Mononuclear cell (primary cell): ENCODE measurements around the gene KCNIP4. TPM values are rescaled to one million over a fixed set of nuclear protein-coding genes. Genes with fewer than 3 reads are reported as not detected.

ENCODE experiments used
- H3K27me3 ChIP-seq: 2 replicates; pipeline ENCODE4 v1.6.0; 2011; ENCODE audit warnings: low read length, control low read depth; ENCODE audit not compliant: insufficient read depth
- H3K4me1 ChIP-seq: 2 replicates; pipeline ENCODE4 v1.5.1; 2011; ENCODE audit warnings: mild to moderate bottlenecking, low read length, control low read depth; ENCODE audit not compliant: insufficient read depth
- H3K4me3 ChIP-seq: 2 replicates; pipeline ENCODE4 v1.5.1; 2011; ENCODE audit warnings: mild to moderate bottlenecking, low read length, moderate library complexity
- H3K9me3 ChIP-seq: 2 replicates; pipeline ENCODE4 v1.5.1; 2011; ENCODE audit warnings: low read depth, mild to moderate bottlenecking, control low read depth, low read length
- total RNA-seq: library from RNA; depleted of rRNA; stranded (reverse); fragments of >200 nt; gene quantifications from one replicate; pipeline ENCODE4 v1.2.3, GENCODE V29; 2012

Gene KCNIP4
- total RNA-seq, 1 donor = not detected

DNA sequence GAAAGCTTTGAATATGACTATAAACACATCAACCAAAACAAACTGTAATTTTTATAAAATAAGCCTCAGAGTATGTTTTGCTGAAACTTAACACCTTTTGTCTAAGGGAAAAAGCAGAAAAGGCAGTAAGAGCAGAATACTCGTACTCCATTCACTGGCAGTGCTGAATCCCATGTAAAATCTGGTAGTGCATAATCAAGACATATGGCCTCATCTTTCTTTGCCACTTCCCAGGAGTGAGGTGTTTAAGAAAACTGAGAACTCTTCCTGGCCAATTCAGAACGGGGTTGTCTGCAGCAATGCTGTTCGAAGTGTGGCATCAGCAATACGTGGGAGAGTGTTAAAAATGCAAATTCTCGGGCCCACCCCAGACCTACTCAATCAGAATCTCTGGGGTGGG lies 946.3 kb downstream of the KCNIP4 start:
- Histone ChIP-seq H3K27me3 (no peaks in the 10 kb centered on the region), H3K4me3 (no peak overlapping the region), H3K9me3 (no peaks in the 10 kb centered on the region), H3K4me1 (no peaks in the 10 kb centered on the region)

DNA sequence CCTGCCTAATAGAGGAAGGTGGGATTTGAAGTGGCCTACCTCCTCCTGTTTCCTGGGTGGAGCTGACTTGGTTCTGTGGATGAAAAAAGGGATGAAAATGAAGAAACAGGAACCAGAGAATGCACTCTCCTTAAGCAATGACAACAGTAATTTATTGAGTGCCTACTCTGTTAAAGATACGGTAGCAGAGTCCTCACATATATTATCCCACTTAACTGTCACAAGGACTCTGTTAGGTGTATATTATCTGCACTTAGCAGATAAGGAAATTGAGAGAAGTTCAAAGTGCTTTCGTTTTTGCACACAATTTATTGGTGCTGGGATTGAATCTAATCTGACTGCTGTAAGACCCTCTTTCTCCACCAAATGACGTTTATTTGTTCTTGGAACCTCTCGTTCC lies 947.1 kb downstream of the KCNIP4 start:
- Histone ChIP-seq H3K9me3 (no peaks in the 10 kb centered on the region), H3K4me1 (no peaks in the 10 kb centered on the region), H3K4me3 (no peak overlapping the region), H3K27me3 (no peaks in the 10 kb centered on the region)

DNA sequence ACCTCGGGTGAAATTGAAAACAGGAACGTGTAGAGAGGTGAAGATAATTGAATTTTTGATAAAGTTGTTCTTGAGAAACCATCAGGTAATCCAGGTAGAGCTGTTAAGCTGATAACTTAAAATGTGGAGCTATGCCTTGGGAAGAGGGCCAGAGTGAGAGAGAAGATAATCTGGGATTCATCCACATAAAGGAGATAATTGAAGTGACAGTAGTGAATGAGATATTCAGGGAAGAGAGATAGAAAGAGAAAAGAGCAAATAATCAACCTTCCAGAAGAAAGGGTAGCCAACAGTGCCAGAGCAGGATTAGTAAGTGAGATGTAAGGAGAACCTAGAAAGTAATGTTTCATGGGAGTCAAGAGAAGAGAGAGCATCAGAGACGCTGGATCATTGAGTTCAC lies 950.7 kb downstream of the KCNIP4 start:
- H3K27me3 ChIP-seq = no peaks in the 10 kb centered on the region
- H3K9me3 ChIP-seq = no peaks in the 10 kb centered on the region
- H3K4me1 ChIP-seq = no peaks in the 10 kb centered on the region
- no peak overlapping the region for H3K4me3 ChIP-seq

DNA sequence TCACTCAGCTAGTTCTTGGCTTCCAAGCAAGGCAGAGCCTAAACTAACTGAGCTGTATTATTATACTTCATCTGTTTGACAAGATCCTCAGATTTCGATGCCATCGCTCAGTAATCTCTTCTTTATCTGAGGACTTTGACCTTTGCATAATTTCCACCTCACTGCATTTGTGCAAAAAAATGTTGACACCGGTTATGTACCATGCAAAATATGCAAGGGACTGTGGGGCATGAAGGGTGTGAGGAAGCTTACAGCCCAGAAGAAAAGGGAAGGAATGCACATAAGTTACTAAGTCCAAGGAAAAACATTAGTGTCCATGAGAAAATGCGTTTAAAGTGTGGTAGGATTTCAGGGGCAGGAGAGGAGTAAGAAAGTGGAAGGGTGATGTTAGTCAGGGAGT lies 953.0 kb downstream of the KCNIP4 start:
- no peak overlapping the region for H3K4me3 ChIP-seq
- no peaks in the 10 kb centered on the region for H3K27me3 ChIP-seq
- H3K4me1 ChIP-seq = no peaks in the 10 kb centered on the region
- H3K9me3 ChIP-seq = no peaks in the 10 kb centered on the region

DNA sequence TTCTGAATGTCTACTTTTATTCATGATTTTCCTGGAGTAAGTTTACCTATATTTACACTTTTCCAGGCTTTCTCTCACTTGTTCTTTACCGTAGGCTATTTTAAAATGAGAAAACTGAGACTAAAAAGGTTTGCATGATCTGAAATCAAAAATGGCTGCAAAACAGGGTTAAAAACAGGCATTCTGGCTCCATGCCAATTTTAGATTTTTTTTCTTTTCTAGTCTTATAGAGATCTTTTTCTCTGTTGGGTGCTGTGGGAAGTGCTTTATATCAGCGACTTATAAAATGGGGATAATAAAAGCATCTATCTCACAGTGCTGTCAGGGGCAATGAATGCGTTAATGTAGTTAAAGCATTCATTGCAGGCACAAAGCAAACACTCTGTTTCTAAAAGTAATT lies 953.6 kb downstream of the KCNIP4 start:
- Histone ChIP-seq H3K27me3 (no peaks in the 10 kb centered on the region), H3K9me3 (no peaks in the 10 kb centered on the region), H3K4me1 (no peaks in the 10 kb centered on the region), H3K4me3 (no peak overlapping the region)

DNA sequence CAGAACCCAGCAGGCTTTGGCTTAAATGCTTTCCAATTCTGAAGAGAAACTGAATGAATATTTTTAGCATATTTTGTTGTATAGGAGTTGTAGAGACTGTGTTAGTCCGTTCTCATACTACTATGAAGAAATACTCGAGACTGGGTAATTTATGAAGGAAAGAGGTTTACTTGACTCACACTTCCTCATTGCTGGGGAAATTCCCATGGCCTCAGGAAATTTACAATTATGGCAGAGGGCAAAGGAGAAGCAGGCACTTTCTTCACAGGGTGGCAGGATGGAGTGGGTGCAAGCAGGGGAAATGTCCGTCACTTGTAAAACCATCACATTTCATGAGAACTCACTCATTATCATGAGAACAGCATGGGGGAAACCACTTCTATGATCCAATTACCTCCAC lies 956.6 kb downstream of the KCNIP4 start:
- Histone ChIP-seq H3K4me1 (no peaks in the 10 kb centered on the region), H3K4me3 (no peak overlapping the region), H3K27me3 (no peaks in the 10 kb centered on the region), H3K9me3 (peaks cover 5% of the 10 kb centered on the region)

DNA sequence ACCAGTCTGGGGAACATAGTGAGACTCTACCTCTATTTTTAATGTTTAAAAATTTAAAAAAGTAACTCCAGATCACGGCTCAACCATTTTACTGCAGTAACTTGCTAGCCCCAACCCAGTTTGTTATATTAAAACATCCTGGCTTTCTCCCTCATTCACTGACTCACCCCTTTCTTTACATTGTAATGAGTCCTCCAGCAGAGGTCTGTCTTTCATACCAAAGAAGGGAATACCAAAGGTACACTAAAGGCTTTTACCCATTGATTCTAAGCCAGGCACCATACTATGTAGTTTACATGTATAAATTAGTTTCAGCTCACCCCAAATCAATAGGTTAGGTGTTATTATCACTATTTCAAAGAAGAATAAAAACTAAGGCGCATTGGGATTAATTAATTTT lies 961.4 kb downstream of the KCNIP4 start:
- no peaks in the 10 kb centered on the region for H3K4me1 ChIP-seq
- H3K27me3 ChIP-seq = no peaks in the 10 kb centered on the region
- H3K9me3 ChIP-seq = peaks cover 5% of the 10 kb centered on the region
- no peak overlapping the region for H3K4me3 ChIP-seq

DNA sequence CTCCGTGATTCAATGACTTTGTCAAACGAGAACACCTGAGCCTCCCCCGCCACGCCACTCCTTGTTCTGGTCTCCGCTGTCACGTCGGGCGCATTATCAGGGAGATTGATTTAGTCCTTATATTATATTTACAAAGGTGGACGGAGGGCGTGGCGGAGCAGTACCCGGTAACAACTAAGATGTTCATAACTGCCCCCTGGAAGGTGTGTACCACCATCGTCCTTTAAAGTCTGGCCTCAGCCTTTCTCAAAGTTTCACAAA lies 964.1 kb downstream of the KCNIP4 start:
- Histone ChIP-seq H3K9me3 (peaks cover 5% of the 10 kb centered on the region), H3K4me3 (no peak overlapping the region), H3K27me3 (no peaks in the 10 kb centered on the region), H3K4me1 (no peaks in the 10 kb centered on the region)

DNA sequence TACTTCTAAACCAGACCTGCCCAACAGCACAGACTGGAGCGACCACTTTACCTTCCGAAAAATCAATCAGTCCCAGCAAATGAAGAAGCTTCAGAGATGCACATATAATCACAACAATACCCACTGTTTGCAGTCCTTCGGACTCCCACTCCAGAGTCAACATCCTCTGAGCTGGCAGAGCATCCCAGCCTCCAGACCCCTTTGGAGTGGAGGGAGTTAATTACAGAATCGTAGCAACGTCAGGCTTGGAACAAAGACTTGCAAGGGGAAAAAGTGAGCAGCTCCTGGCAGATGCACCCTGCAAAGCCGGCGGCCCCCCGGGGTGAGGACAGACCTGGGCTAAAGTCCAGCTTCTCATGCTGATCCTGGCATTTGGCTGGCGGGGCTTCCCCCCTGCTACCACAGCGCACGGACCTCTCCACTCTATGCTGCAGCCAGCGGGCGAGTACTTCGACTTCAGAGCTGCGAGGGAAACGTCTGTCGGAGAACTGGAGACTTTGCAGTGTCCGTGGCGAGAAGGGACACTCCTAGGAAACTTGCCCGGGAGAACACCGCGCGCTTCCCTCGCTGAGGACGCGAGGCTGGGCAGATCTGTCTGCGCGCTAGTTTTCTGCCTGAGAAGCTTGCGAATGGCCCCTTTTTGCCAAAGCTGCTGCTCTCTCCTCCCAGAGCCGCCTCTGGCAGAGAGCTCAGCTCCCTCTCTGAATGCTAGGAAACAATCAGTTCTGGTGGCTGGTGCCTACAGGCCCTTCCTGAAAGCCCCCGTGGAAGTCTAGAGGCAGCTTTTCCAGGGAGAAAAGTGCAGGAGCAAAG lies 964.6 kb downstream of the KCNIP4 start:
- Histone ChIP-seq H3K27me3 (no peaks in the 10 kb centered on the region), H3K9me3 (peaks cover 3% of the 10 kb centered on the region), H3K4me3 (no peak overlapping the region), H3K4me1 (no peaks in the 10 kb centered on the region)

DNA sequence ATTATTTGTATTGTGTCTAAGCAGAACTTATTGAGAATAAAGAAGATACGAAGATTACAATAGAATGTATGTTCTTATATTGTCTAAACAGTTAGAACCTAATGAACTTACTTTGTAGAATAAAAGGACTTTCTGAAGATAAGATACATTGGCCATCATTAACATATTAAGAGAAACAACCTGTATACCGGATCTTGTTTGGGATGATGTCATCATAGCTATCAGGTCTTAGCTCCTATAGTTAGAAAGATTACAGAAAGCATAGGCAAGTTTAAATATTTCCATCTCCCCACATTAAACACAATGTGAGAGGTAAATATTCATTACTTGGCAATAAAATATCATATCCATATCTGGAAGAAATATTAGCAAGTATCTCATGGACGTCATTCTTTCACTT lies 966.0 kb downstream of the KCNIP4 start:
- Histone ChIP-seq H3K4me1 (no peaks in the 10 kb centered on the region), H3K4me3 (no peak overlapping the region), H3K9me3 (no peaks in the 10 kb centered on the region), H3K27me3 (no peaks in the 10 kb centered on the region)

DNA sequence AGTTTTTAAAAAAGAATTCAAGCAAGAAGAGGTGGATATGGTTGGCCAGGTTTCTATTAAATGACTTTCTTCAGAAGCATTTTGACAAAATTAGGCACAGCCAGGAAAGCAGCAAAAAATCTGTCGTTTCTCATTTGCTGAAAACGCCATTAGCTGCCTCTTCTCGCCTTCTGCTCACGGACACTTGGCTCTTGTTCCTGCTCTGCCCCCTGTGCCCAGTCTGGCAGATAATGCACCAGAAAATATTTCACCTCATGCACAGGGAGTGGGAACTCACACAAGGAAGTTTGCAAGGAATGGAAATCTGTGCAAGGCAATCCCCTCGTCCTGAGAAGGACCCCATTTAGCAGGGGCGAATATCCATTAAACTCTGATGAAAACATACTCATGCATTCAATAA lies 988.3 kb downstream of the KCNIP4 start:
- Histone ChIP-seq H3K4me3 (no peak overlapping the region), H3K9me3 (no peaks in the 10 kb centered on the region), H3K27me3 (no peaks in the 10 kb centered on the region)

DNA sequence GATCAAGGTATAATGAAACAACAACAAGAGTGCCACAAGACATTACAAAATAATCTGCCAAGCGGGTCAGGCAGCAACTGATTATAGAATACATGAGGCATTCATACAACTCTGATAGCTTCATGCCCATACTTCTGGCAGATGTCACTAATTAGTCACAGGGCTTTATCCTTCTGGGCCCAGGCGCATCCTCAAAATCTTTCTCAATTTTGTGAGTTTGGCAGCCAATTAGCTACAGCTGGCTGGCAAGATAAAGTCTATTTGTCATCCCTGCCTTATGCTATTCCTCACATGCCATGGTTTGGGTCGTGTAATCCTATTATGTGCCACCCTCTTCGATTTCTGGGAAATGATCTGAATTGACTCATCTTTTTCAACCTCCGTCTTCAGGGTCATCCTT lies 994.0 kb downstream of the KCNIP4 start:
- no peak overlapping the region for H3K4me3 ChIP-seq
- H3K9me3 ChIP-seq = no peaks in the 10 kb centered on the region
- H3K4me1 ChIP-seq = no peaks in the 10 kb centered on the region
- H3K27me3 ChIP-seq = no peaks in the 10 kb centered on the region

More for the DNA sequence above, 988.3 kb downstream of the KCNIP4 start:
- no peaks in the 10 kb centered on the region for H3K4me1 ChIP-seq

DNA sequence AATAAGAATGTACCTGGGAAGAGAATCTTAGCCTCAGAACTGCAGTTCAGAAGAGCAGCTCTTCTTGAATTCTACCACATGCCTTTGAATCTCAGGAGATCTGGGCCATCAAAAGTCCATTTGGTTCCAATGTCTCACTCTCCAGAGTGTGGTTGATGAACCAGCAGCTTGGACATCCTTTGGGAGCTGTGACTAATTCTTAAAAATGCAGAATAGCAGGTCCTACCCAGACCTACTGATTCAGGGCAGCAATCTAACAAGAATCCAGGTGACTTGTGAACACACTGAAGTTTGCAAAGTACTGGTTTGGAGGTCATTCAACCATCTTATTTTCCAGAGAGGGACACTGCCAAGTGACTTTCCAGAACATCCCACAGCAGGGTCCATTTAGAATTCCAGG lies 1003.6 kb downstream of the KCNIP4 start:
- Histone ChIP-seq H3K4me1 (no peaks in the 10 kb centered on the region), H3K27me3 (no peaks in the 10 kb centered on the region), H3K9me3 (no peaks in the 10 kb centered on the region), H3K4me3 (no peak overlapping the region)

DNA sequence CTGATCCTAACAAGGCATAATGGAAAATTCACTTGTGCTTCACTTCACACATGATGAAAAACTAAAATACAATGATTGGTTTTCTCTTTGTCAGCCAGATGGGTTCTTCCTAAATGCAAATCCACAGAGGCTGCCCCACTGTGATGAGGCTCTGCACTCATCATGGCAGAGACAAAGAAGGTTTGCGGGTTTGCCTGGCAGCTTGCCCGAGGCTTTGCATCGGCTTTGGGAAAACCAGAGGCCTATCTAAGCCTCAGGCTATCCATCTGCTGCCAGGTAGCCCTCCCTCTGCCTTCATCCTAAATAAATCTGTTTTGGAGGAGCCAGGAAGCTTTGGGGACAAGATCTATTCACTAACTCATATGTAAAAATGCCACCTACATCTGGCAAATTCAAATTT lies 1004.1 kb downstream of the KCNIP4 start:
- H3K4me3 ChIP-seq = no peak overlapping the region
- H3K27me3 ChIP-seq = no peaks in the 10 kb centered on the region
- H3K9me3 ChIP-seq = no peaks in the 10 kb centered on the region
- no peaks in the 10 kb centered on the region for H3K4me1 ChIP-seq

DNA sequence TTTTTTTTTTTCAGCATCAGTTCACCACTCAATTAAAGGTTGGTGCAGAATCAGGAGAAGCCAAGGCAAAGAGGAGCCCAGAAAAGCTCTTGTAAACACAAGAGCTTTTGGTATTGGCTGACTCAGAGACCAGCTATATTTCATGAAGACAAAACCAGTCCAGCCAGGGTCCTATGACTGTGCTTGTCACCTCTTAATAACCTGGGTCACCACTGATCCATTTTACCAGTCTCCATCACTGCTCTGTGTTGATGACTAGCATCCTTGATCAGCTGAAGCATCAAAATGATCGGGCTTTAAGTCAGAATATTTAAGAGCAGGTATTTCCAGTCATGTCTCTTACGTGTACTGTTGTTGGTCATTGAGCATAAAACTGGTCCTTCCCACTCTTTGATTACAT lies 1010.4 kb downstream of the KCNIP4 start:
- Histone ChIP-seq H3K27me3 (no peaks in the 10 kb centered on the region), H3K4me3 (no peak overlapping the region), H3K9me3 (no peaks in the 10 kb centered on the region), H3K4me1 (no peaks in the 10 kb centered on the region)

DNA sequence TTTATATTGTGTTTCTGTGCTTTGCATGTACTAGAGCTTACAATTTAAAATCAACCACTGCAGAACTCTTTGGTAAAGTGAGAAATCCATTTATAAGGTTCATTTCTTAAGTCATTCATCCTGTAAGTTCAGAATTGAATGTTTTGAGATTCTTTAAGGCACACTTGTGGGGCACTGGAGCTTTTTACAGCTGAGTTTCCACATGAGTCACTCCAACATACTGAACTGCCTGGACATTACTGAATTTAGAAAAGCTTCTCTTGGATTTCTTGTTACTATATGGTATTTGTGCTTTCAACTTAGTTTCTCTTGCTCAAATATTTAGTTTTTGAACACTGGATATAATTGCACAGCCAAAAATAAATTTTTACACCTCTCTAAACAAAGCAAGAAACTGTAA lies 1022.0 kb downstream of the KCNIP4 start:
- H3K27me3 ChIP-seq = no peaks in the 10 kb centered on the region
- H3K4me3 ChIP-seq = no peak overlapping the region
- H3K4me1 ChIP-seq = no peaks in the 10 kb centered on the region
- H3K9me3 ChIP-seq = peaks cover 3% of the 10 kb centered on the region
